Jurkat, Clone E6-1 (cell line): Measurements from ENCODE around the gene CLIP2.
A peak's percentile ranks its signal among the peaks of the same experiment; 100 is the strongest.

Source experiments
- DNase-seq: peaks from one replicate; pipeline ENCODE4 v3.0.0-alpha.2; 2011; ENCODE audit warnings: low read depth, low spot score
- H3K4me3 ChIP-seq: 2 replicates; pipeline ENCODE4 v1.5.1; 2011; ENCODE audit warnings: mild to moderate bottlenecking, low read length, control low read depth, moderate library complexity

CLIP2 gene

GRCh38 chr7:74452748-74453321, 163.6 kb downstream of the CLIP2 start:
- H3K4me3 ChIP-seq, result peak overlapping the region; percentile 46
- DNase-seq, result no peak

GRCh38 chr7:74453322-74454011, 164.3 kb downstream of the CLIP2 start, which contains the start of gene GTF2IRD1:
Gene GTF2IRD1, plus strand, starts transcription at chr7:74453906. Its CDS starts 54,175 bp downstream, at chr7:74508081.
- H3K4me3 ChIP-seq, result peak within 1 kb of the TSS; percentile 46
- DNase-seq, result peak; percentile 51

GRCh38 chr7:74454021-74454924, 165.1 kb downstream of the CLIP2 start:
- H3K4me3 ChIP-seq, result peak overlapping the region; percentile 46
- DNase-seq, result no peak

- DNase-seq, result no peak
- H3K4me3 ChIP-seq, result no peak overlapping the region
Measured at GRCh38 chr7:74454925-74455288, 165.7 kb downstream of the CLIP2 start.

GRCh38 chr7:74455291-74455804, 166.1 kb downstream of the CLIP2 start:
- no peak overlapping the region for H3K4me3 ChIP-seq
- no peak for DNase-seq
